ENCODE data around the gene RNF41.

- TF ChIP-seq JUND (IDR thresholded peaks at IDR 0.05) (no peak), GATA2 (CRISPR knock-in tag; IDR thresholded peaks at IDR 0.05) (no peak), CTCF (IDR thresholded peaks at IDR 0.05) (no peak), POLR2AphosphoS5 (IDR thresholded peaks at IDR 0.05; ENCODE audit: low read depth, low read length) (no peak), TEAD4 (IDR thresholded peaks at IDR 0.05; ENCODE audit: borderline replicate concordance, insufficient read depth) (no peak), EP300 (IDR thresholded peaks at IDR 0.05; ENCODE audit: borderline replicate concordance in 1 of 2, low read depth in 1 of 2, low read length in 1 of 2) (no peak), FOSL2 (IDR thresholded peaks at IDR 0.05; ENCODE audit: borderline replicate concordance, low read depth) (no peak), ZBTB33 (IDR thresholded peaks at IDR 0.05; ENCODE audit: borderline replicate concordance, low read depth) (no peak), USF2 (IDR thresholded peaks at IDR 0.05; ENCODE audit: borderline replicate concordance, low read depth, low read length) (no peak)
Measured at GRCh38 chr12:56253091-56253490, 31.4 kb upstream of the RNF41 start.
